ENCODE results near the gene ERMARD. TPM values are rescaled to one million over a fixed set of nuclear protein-coding genes. Genes with fewer than 3 reads are reported as not detected.

The ERMARD gene
- total RNA-seq, 4 donors from 2014 or later: 14.3 to 31.9 (median 16.8) TPM

- Histone ChIP-seq H3K4me1 (peaks cover 0 to 21% (median 5%) of the 10 kb centered on the region in 3 donors), H3K36me3 (peaks cover 0 to 26% of the 10 kb centered on the region in 2 donors), H3K4me3 (no peak overlapping the region), H3K27me3 (no peaks in the 10 kb centered on the region), H3K9me3 (no peaks in the 10 kb centered on the region), H3K27ac (no peak overlapping the region)
- WGBS, 2 donors (ENCODE audit: low coverage in 1 of 2): 80 to 86% methylated on average over 1 to 2 of the region's 5 CpGs
- TF ChIP-seq EP300 (IDR thresholded peaks at IDR 0.05): no peak
- no peak for TF ChIP-seq POLR2A (IDR thresholded peaks at IDR 0.05)
- TF ChIP-seq CTCF (IDR thresholded peaks at IDR 0.05): no peak
- no peak for TF ChIP-seq POLR2AphosphoS5 (IDR thresholded peaks at IDR 0.05)
- ATAC-seq: no peak
Observed at GRCh38 chr6:169786349-169786748, 34.9 kb downstream of the ERMARD start.

GRCh38 chr6:169787797-169788196, 36.4 kb downstream of the ERMARD start:
- 79 to 83% methylated on average over 4 to 7 of the region's 7 CpGs for WGBS, 2 donors (ENCODE audit: low coverage in 1 of 2)
- no peak overlapping the region for H3K27ac ChIP-seq

GRCh38 chr6:169788809-169789145, 37.4 kb downstream of the ERMARD start:
- no peaks in the 10 kb centered on the region for H3K9me3 ChIP-seq
- peaks cover 0 to 24% (median 5%) of the 10 kb centered on the region in 3 donors for H3K4me1 ChIP-seq
- H3K27me3 ChIP-seq: no peaks in the 10 kb centered on the region
- no peak for TF ChIP-seq EP300 (IDR thresholded peaks at IDR 0.05)
- TF ChIP-seq CTCF (IDR thresholded peaks at IDR 0.05): no peak
- TF ChIP-seq POLR2A (IDR thresholded peaks at IDR 0.05): no peak
- TF ChIP-seq POLR2AphosphoS5 (IDR thresholded peaks at IDR 0.05): no peak
- H3K36me3 ChIP-seq: peaks cover 0 to 9% of the 10 kb centered on the region in 2 donors
- no peak overlapping the region for H3K27ac ChIP-seq
- ATAC-seq: no peak
- H3K4me3 ChIP-seq: no peak overlapping the region
- WGBS, 2 donors (ENCODE audit: low coverage in 1 of 2): 20% methylated on average over 1 of the region's 4 CpGs; no CpG with 5 or more reads in 1 of the 2 donors

More at GRCh38 chr6:169787797-169788196, 36.4 kb downstream of the ERMARD start:
- Histone ChIP-seq H3K27me3 (no peaks in the 10 kb centered on the region), H3K9me3 (no peaks in the 10 kb centered on the region), H3K4me1 (peaks cover 0 to 24% (median 5%) of the 10 kb centered on the region in 3 donors), H3K36me3 (peaks cover 0 to 19% of the 10 kb centered on the region in 2 donors), H3K4me3 (no peak overlapping the region)
- no peak for ATAC-seq
- no peak for TF ChIP-seq POLR2A (IDR thresholded peaks at IDR 0.05)
- no peak for TF ChIP-seq EP300 (IDR thresholded peaks at IDR 0.05)
- TF ChIP-seq CTCF (IDR thresholded peaks at IDR 0.05): no peak
- no peak for TF ChIP-seq POLR2AphosphoS5 (IDR thresholded peaks at IDR 0.05)

GRCh38 chr6:169789146-169789943, 37.9 kb downstream of the ERMARD start:
- Histone ChIP-seq H3K27ac (peak overlapping the region in 3 of 4 donors; percentile 79 to 86 (median 85)), H3K4me3 (peak overlapping the region; percentile 21 to 55), H3K36me3 (peaks cover 0 to 4% of the 10 kb centered on the region in 2 donors), H3K9me3 (no peaks in the 10 kb centered on the region), H3K4me1 (peaks cover 0 to 24% (median 5%) of the 10 kb centered on the region in 3 donors), H3K27me3 (no peaks in the 10 kb centered on the region)
- WGBS, 2 donors (ENCODE audit: low coverage in 1 of 2): 37 to 41% methylated on average over 11 to 13 of the region's 24 CpGs
- no peak for TF ChIP-seq POLR2A (IDR thresholded peaks at IDR 0.05)
- no peak for TF ChIP-seq POLR2AphosphoS5 (IDR thresholded peaks at IDR 0.05)
- no peak for TF ChIP-seq EP300 (IDR thresholded peaks at IDR 0.05)
- no peak for TF ChIP-seq CTCF (IDR thresholded peaks at IDR 0.05)
- no peak for ATAC-seq

Data from gastroesophageal sphincter (tissue), 4 donors.